ENCODE measurements around the gene SERPIND1. TPM values are rescaled to one million over a fixed set of nuclear protein-coding genes. Genes with fewer than 3 reads are reported as not detected.
"Not testable (repeated sequence)": the region's sequence is repeated elsewhere in the genome, so short reads cannot be mapped to it uniquely, and the experiment has no call there.

Gene SERPIND1
- total RNA-seq, 1 experiment from 2014 or later = 0.19 TPM

DNA sequence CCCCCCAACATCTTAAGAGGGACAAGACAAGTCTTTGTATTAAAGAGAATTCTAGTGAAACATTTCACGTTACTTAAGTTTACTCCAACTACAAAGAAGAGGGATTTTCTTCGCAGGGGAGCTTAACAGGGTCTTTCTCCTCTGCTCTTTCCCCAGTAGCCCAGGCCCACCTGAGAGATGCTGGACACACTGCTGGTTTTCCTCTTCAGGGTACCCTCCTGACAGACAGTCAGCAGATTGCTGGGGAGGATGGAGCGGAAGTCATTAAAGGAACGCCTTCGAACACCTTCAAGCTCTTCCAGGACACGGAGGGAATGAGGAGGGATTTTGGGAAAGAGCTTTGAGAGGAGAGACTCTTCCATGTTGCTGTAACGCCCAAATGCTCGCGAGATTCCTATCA lies 45.6 kb downstream of the SERPIND1 start:
- CTCF ChIA-PET = no interaction called here

DNA sequence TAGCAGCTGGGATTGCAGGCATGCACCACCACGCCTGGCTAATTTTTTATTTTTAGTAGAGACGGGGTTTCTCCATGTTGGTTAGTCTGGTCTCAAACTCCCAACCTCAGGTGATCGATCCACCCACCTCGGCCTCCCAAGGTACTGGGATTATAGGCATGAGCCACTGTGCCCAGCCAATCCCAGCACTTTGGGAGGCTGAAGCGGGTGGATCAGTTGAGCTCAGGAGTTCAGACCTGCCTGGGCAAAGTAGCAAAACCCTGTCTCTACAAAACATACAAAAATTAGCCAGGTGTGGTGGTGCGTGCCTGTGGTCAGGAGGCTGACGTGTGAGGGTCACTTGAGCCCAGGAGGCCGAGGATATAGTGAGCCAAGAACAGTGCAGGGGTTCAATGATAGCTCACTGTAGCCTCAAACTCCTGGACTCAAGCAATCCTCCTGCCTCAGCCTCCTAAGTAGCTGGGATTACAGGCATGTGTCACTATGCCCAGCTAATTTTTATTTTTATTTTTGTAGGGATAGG lies 47.9 kb downstream of the SERPIND1 start:
- BruUV-seq (replicated peaks); H3K4me3 ChIP-seq (ENCODE audit: low read depth, low read length, poor library complexity, severe bottlenecking); DNase-seq (ENCODE audit: low spot score); H3K9me3 ChIP-seq (ENCODE audit: low read depth, low read length, poor library complexity, severe bottlenecking); H3K36me3 ChIP-seq (ENCODE audit: insufficient read depth, low read length, poor library complexity, severe bottlenecking); intact Hi-C loops (cut with micrococcal nuclease; ENCODE audit: unreplicated experiment); POLR2A ChIA-PET (ENCODE audit: low non-redundant PET); H3K27me3 ChIP-seq (replicated peaks; ENCODE audit: insufficient read depth, low read depth, low read length, poor library complexity); H3K27ac ChIP-seq (ENCODE audit: low read depth, low read length, poor library complexity, severe bottlenecking); H3K4me1 ChIP-seq (ENCODE audit: insufficient read depth, low read length, poor library complexity, severe bottlenecking): not testable (repeated sequence)
- CTCF ChIA-PET = interaction anchor here (0.6 kb wide), 1 partner anchor 29 kb away, joined by 4 read pairs; no protein-coding TSS in a partner anchor

More for the DNA sequence above, 45.6 kb downstream of the SERPIND1 start:
- Histone ChIP-seq H3K27ac (ENCODE audit: low read depth, low read length, poor library complexity, severe bottlenecking) (no peak overlapping the region), H3K4me1 (ENCODE audit: insufficient read depth, low read length, poor library complexity, severe bottlenecking) (no peaks in the 10 kb centered on the region), H3K4me3 (ENCODE audit: low read depth, low read length, poor library complexity, severe bottlenecking) (no peak overlapping the region), H3K27me3 (replicated peaks; ENCODE audit: insufficient read depth, low read depth, low read length, poor library complexity) (no peaks in the 10 kb centered on the region), H3K9me3 (ENCODE audit: low read depth, low read length, poor library complexity, severe bottlenecking) (no peaks in the 10 kb centered on the region), H3K36me3 (ENCODE audit: insufficient read depth, low read length, poor library complexity, severe bottlenecking) (no peaks in the 10 kb centered on the region)
- TF ChIP-seq, protein P1, sequence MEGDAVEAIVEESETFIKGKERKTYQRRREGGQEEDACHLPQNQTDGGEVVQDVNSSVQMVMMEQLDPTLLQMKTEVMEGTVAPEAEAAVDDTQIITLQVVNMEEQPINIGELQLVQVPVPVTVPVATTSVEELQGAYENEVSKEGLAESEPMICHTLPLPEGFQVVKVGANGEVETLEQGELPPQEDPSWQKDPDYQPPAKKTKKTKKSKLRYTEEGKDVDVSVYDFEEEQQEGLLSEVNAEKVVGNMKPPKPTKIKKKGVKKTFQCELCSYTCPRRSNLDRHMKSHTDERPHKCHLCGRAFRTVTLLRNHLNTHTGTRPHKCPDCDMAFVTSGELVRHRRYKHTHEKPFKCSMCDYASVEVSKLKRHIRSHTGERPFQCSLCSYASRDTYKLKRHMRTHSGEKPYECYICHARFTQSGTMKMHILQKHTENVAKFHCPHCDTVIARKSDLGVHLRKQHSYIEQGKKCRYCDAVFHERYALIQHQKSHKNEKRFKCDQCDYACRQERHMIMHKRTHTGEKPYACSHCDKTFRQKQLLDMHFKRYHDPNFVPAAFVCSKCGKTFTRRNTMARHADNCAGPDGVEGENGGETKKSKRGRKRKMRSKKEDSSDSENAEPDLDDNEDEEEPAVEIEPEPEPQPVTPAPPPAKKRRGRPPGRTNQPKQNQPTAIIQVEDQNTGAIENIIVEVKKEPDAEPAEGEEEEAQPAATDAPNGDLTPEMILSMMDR (conservative IDR thresholded peaks at IDR 0.05; ENCODE audit: low read depth, low read length) = no peak
- no peak for TF ChIP-seq EZH2 (IDR thresholded peaks at IDR 0.05; ENCODE audit: borderline replicate concordance, low read depth, low read length, poor library complexity, severe bottlenecking)
- intact Hi-C loops (cut with micrococcal nuclease; ENCODE audit: unreplicated experiment) = no loop called here
- no peak for DNase-seq (ENCODE audit: low spot score)
- no TSS peak for BruUV-seq (replicated peaks)
- POLR2A ChIA-PET (ENCODE audit: low non-redundant PET) = no interaction called here

DNA sequence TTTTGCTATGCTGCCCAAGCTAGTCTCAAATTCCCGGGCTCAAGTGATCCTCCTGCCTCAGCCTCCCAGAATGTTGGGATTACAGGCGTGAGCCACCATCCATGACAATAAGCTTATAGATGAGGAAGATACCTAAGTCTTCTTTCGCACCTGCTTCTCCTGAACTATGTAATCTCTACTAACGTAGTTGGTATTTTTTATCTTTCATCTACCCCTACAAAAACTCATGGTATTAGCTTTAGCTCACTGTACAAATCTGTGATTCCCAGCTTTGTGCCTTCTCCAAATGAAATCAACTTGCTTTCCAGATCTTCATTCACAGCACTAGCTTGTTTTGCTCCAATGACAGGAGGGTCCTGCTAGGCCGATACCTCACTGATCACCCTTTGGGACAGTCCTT lies 48.3 kb downstream of the SERPIND1 start:
- Histone ChIP-seq H3K36me3 (ENCODE audit: insufficient read depth, low read length, poor library complexity, severe bottlenecking) (no peaks in the 10 kb centered on the region), H3K27ac (ENCODE audit: low read depth, low read length, poor library complexity, severe bottlenecking) (no peak overlapping the region), H3K4me1 (ENCODE audit: insufficient read depth, low read length, poor library complexity, severe bottlenecking) (no peaks in the 10 kb centered on the region), H3K27me3 (replicated peaks; ENCODE audit: insufficient read depth, low read depth, low read length, poor library complexity) (no peaks in the 10 kb centered on the region), H3K4me3 (ENCODE audit: low read depth, low read length, poor library complexity, severe bottlenecking) (no peak overlapping the region), H3K9me3 (ENCODE audit: low read depth, low read length, poor library complexity, severe bottlenecking) (no peaks in the 10 kb centered on the region)
- ChIA-PET POLR2A (ENCODE audit: low non-redundant PET) (no interaction called here), CTCF (interaction anchor here (0.6 kb wide), 1 partner anchor 29 kb away, joined by 4 read pairs; no protein-coding TSS in a partner anchor)
- intact Hi-C loops (cut with micrococcal nuclease; ENCODE audit: unreplicated experiment) = no loop called here
- no TSS peak for BruUV-seq (replicated peaks)
- TF ChIP-seq EZH2 (IDR thresholded peaks at IDR 0.05; ENCODE audit: borderline replicate concordance, low read depth, low read length, poor library complexity, severe bottlenecking) = no peak
- TF ChIP-seq, protein P1 (conservative IDR thresholded peaks at IDR 0.05; ENCODE audit: low read depth, low read length) = no peak
- DNase-seq (ENCODE audit: low spot score) = no peak

DNA sequence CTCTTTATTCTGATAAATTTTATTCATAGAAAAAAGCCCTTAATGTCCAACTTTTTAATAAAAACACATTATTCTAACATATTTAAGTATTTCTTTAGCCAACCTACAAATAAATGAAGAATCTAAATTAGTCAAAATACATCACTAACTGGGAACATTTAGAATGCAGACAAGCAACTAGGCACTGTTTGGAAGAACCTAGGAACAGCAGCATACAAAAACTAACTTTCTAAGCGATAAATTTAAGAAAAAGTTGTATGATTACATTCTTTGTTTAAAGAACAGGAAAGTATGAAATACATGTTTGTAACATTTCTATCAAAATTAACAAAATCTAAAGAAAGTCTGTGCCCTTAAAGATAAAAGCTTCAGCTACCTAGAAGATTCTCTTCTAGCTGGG lies 49.4 kb downstream of the SERPIND1 start:
- Histone ChIP-seq H3K27me3 (replicated peaks; ENCODE audit: insufficient read depth, low read depth, low read length, poor library complexity) (no peaks in the 10 kb centered on the region), H3K4me1 (ENCODE audit: insufficient read depth, low read length, poor library complexity, severe bottlenecking) (no peaks in the 10 kb centered on the region), H3K4me3 (ENCODE audit: low read depth, low read length, poor library complexity, severe bottlenecking) (no peak overlapping the region), H3K9me3 (ENCODE audit: low read depth, low read length, poor library complexity, severe bottlenecking) (no peaks in the 10 kb centered on the region), H3K27ac (ENCODE audit: low read depth, low read length, poor library complexity, severe bottlenecking) (no peak overlapping the region), H3K36me3 (ENCODE audit: insufficient read depth, low read length, poor library complexity, severe bottlenecking) (no peaks in the 10 kb centered on the region)
- DNase-seq (ENCODE audit: low spot score) = no peak
- TF ChIP-seq, protein P1 (conservative IDR thresholded peaks at IDR 0.05; ENCODE audit: low read depth, low read length) = no peak
- no peak for TF ChIP-seq EZH2 (IDR thresholded peaks at IDR 0.05; ENCODE audit: borderline replicate concordance, low read depth, low read length, poor library complexity, severe bottlenecking)
- ChIA-PET CTCF (no interaction called here), POLR2A (ENCODE audit: low non-redundant PET) (no interaction called here)
- intact Hi-C loops (cut with micrococcal nuclease; ENCODE audit: unreplicated experiment) = no loop called here
- no TSS peak for BruUV-seq (replicated peaks)

DNA sequence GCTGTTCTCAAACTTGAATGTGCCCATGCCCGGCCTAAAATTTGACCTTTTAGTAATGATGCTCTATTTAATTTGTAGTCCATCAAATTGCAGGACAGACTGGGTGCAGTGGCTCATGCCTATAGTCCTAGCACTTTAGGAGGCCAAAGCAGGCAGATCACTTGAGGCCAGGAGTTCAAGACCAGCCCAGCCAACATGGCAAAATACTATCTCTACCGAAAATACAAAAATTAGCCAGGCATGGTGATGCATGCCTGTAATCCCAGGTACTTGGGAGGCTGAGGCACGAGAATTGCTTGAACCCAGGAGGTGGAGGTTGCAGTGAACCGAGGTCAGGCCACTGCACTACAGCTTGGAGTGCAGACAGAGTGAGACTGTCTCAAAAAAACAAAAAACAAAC lies 51.3 kb downstream of the SERPIND1 start:
- H3K27ac ChIP-seq (ENCODE audit: low read depth, low read length, poor library complexity, severe bottlenecking); DNase-seq (ENCODE audit: low spot score); H3K9me3 ChIP-seq (ENCODE audit: low read depth, low read length, poor library complexity, severe bottlenecking); POLR2A ChIA-PET (ENCODE audit: low non-redundant PET); intact Hi-C loops (cut with micrococcal nuclease; ENCODE audit: unreplicated experiment); BruUV-seq (replicated peaks); H3K4me1 ChIP-seq (ENCODE audit: insufficient read depth, low read length, poor library complexity, severe bottlenecking); H3K4me3 ChIP-seq (ENCODE audit: low read depth, low read length, poor library complexity, severe bottlenecking); H3K36me3 ChIP-seq (ENCODE audit: insufficient read depth, low read length, poor library complexity, severe bottlenecking); H3K27me3 ChIP-seq (replicated peaks; ENCODE audit: insufficient read depth, low read depth, low read length, poor library complexity); CTCF ChIA-PET: not testable (repeated sequence)
